Vagina (tissue), 2 donors: ENCODE results near the gene TPM4.

Source experiments
- CTCF ChIP-seq, 3 experiments: fragments of 450-650 bp in 2 of 3; fragments of 200-600 bp in 1 of 3; sonication (generic) in 1 of 3; IDR thresholded peaks; one replicate each; pipeline ENCODE4 v1.5.1; 2017 to 2019; ENCODE audit warnings: antibody characterized with exemption in 3 of 3, mild to moderate bottlenecking in 2 of 3, moderate library complexity in 2 of 3
- POLR2AphosphoS5 ChIP-seq, 2 donors: sonication (generic); formaldehyde crosslinking; IDR thresholded peaks; one replicate each; pipeline ENCODE4 v1.9.0; 2017; ENCODE audit warnings: antibody characterized with exemption in 2 of 2, mild to moderate bottlenecking in 2 of 2, low read depth in 1 of 2; ENCODE audit not compliant: insufficient read depth in 1 of 2

- TF ChIP-seq CTCF (IDR thresholded peaks at IDR 0.05) = no peak
- no peak for TF ChIP-seq POLR2AphosphoS5 (IDR thresholded peaks at IDR 0.05; ENCODE audit: insufficient read depth in 1 of 2, low read depth in 1 of 2)
Measured at GRCh38 chr19:16061943-16062342, 14.4 kb upstream of the TPM4 start.
